GM18867 (cell line): ENCODE data around the gene RNF111.
A peak's percentile ranks its signal among the peaks of the same experiment; 100 is the strongest.
"Not testable (repeated sequence)": the region's sequence is repeated elsewhere in the genome, so short reads cannot be mapped to it uniquely, and the experiment has no call there.

Experiments
- ATAC-seq: cut with Tn5 transposase; IDR thresholded peaks from one replicate; pipeline ENCODE4 v1.9.1; 2021; ENCODE audit warnings: mild to moderate bottlenecking, moderate library complexity; ENCODE audit not compliant: unreplicated experiment

RNF111 gene

DNA sequence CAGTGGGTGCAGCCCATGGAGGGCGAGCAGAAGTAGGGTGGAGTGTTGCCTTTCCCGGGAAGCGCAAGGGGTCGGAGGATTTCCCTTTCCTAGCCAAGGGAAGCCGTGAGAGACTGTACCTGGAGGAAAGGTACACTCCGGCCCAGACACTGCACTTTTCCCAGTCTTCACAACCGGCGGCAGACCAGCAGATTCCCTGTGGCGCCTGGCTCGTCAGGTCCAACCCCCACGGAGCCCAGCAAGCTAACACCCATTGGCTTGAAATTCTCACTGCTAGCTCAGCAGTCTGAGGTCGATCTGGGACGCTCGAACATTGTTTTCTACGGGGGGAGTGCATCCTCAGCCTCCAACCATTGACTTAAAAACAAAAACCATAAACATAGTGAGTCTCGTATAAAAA, 144.0 kb downstream of the RNF111 start:
- ATAC-seq, result no peak

- ATAC-seq, result no peak
Measured at GRCh38 chr15:59131969-59132562, 144.6 kb downstream of the RNF111 start.

DNA sequence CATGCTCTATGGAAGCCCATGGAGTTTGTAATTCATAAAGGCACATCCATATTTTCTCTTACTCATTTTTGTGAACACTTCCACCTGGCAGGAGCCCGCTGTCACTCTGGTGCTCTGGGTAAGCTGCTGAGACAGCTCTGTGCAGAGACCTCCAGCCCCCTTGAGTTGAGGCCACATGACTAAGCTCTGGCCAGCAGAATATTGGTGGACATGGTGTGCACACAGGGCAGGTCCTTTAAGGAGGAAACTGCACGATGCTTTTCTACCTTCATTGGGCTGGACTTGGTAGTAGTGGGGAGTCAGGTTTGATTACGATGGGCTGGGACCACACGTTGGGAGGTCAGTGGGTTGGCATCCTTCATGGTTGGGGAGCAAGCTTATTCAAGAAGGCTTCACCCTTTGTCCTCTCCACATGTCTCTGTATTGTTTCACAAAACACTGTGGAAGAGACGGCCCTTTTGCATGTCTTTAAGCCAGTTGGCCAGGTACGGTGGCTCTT, 146.5 kb downstream of the RNF111 start:
- no peak for ATAC-seq

DNA sequence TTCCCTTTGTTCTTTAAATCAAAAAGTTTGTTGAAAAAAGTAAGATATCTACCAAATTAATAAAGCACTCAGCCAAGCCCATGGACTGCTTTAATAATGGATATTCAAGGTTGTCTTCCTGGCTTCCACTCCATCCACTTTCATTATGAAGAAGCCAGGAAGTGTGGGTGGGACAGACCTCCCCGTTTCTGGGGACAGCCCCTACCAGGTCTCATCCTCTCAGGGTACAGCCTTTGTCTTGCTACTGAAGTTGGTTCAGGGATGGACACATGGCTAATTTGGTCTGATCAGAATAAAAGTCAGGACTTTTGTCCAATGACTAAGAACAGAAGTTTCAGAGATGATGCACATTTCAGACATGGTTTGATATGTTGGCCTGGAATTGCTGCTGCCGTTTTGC, 150.1 kb downstream of the RNF111 start:
- ATAC-seq, result no peak

- peak; percentile 73 for ATAC-seq
Measured at GRCh38 chr15:59138243-59138642, 150.8 kb downstream of the RNF111 start.

- ATAC-seq, result no peak
Measured at GRCh38 chr15:59140422-59141226, 153.2 kb downstream of the RNF111 start.

DNA sequence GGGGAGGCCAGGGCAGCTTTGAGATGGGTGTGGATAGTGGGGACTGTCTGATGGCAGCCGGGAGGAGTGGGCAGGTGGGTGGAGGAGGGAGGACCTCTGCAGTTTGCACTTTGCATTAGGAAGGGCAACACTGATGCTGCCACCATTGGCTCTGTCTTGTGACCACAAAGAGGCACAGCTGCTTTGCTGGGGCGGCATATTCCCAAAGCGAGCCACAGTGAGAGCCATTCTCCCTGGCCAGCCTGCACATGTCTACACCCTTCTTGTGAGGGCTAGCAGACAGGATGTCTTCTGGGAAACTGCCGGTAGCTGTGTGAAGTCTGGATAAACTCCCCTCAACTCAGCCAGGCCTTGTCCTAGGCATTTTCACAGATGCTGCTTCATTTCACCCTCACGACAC, 155.8 kb downstream of the RNF111 start:
- no peak for ATAC-seq

DNA sequence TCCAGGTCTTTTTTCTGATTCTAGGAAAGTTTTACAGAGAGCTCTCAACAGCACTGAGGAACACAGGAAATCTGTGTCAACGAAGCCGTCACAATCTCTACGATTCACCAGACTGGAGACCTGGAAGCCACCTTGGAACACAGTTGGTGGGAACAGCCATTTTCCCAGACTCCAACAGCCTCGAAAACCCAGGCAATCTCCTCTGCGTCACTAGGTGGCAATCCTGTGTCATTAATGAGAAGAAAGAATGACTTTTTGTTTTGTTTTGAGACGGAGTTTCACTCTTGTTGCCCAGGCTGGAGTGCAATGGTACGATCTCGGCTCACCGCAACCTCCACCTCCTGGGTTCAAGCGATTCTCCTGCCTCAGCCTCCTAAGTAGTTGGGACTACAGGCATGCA, 157.1 kb downstream of the RNF111 start:
- ATAC-seq, result not testable (repeated sequence)
